A549 (cell line): ENCODE results near the gene ODAD4.

ENCODE experiments used
- CEBPB ChIP-seq, 2 experiments: fragments of >200 bp in 1 of 2; sonication (Bioruptor Twin) in 1 of 2; formaldehyde crosslinking in 1 of 2; IDR thresholded peaks; 2 replicates each; pipeline ENCODE4 v1.6.1; 2012 to 2016
- CTCF ChIP-seq: fragments of >200 bp; sonication (Bioruptor Twin); formaldehyde crosslinking; IDR thresholded peaks from 3 replicates; pipeline ENCODE4 v1.5.1; 2016
- EP300 ChIP-seq, 2 experiments: fragments of >200 bp; sonication (Bioruptor Twin); formaldehyde crosslinking; IDR thresholded peaks; 2 replicates in 1 of 2; 3 replicates in 1 of 2; pipeline ENCODE4 v1.6.1; 2016 to 2017
- KDM1A ChIP-seq: fragments of 200-600 bp; sonication (generic); IDR thresholded peaks from 2 replicates; pipeline ENCODE4 v1.6.1; 2016; ENCODE audit warnings: low read depth, mild to moderate bottlenecking
- MAX ChIP-seq: IDR thresholded peaks from 2 replicates; pipeline ENCODE4 v1.6.1; 2012
- MAZ ChIP-seq: fragments of 150-350 bp; IDR thresholded peaks from 2 replicates; pipeline ENCODE4 v1.6.1; 2014; ENCODE audit warnings: antibody characterized with exemption, low read depth, low read length, borderline replicate concordance
- MYC ChIP-seq: IDR thresholded peaks from 2 replicates; pipeline ENCODE4 v1.6.1; 2012; ENCODE audit warnings: mild to moderate bottlenecking, inconsistent platforms, low read length, improper control_type of control experiment, borderline replicate concordance
- RAD21 ChIP-seq, 2 experiments: fragments of >200 bp in 1 of 2; sonication (Bioruptor Twin) in 1 of 2; formaldehyde crosslinking in 1 of 2; IDR thresholded peaks in 1 of 2; conservative IDR thresholded peaks in 1 of 2; 2 replicates in 1 of 2; 3 replicates in 1 of 2; pipeline ENCODE4 v1.6.1; 2012 to 2018; ENCODE audit warnings: inconsistent platforms in 1 of 2
- RCOR1 ChIP-seq: fragments of 150-350 bp; IDR thresholded peaks from 2 replicates; pipeline ENCODE4 v1.6.1; 2014; ENCODE audit warnings: antibody characterized with exemption, low read length, low read depth
- REST ChIP-seq: fragments of 200-600 bp; sonication (generic); IDR thresholded peaks from 2 replicates; pipeline ENCODE4 v1.6.1; 2016; ENCODE audit warnings: antibody characterized with exemption, mild to moderate bottlenecking, moderate library complexity

- TF ChIP-seq CTCF: no peak
- no peak for TF ChIP-seq MAX
- TF ChIP-seq RAD21 (conservative IDR thresholded peaks at IDR 0.05 in 1 of 2, IDR thresholded peaks at IDR 0.05 in 1 of 2): no peak
- no peak for TF ChIP-seq CEBPB (IDR thresholded peaks at IDR 0.05)
- TF ChIP-seq REST: no peak
- no peak for TF ChIP-seq EP300 (IDR thresholded peaks at IDR 0.05)
- TF ChIP-seq MYC: no peak
- no peak for TF ChIP-seq MAZ
- no peak for TF ChIP-seq KDM1A
- TF ChIP-seq RCOR1: no peak
These were observed 16.1 kb upstream of the ODAD4 start for GRCh38 chr17:41914358-41914766.
